GM19328 (cell line): ENCODE measurements around the gene DLEU7.

ENCODE experiments used
- ATAC-seq: cut with Tn5 transposase; IDR thresholded peaks from one replicate; pipeline ENCODE4 v1.9.1; 2021; ENCODE audit warnings: mild to moderate bottlenecking, moderate library complexity; ENCODE audit not compliant: unreplicated experiment

The DLEU7 gene

GRCh38 chr13:50844084-50844875 lies 788 bp upstream of the DLEU7 start:
- ATAC-seq, result no peak

- ATAC-seq, result no peak
Measured at GRCh38 chr13:50842990-50843256, 569 bp downstream of the DLEU7 start.

- ATAC-seq, result no peak
Measured at GRCh38 chr13:50842251-50842989, 1.1 kb downstream of the DLEU7 start.

- ATAC-seq, result no peak
Measured at GRCh38 chr13:50841786-50842185, 1.7 kb downstream of the DLEU7 start.

DNA sequence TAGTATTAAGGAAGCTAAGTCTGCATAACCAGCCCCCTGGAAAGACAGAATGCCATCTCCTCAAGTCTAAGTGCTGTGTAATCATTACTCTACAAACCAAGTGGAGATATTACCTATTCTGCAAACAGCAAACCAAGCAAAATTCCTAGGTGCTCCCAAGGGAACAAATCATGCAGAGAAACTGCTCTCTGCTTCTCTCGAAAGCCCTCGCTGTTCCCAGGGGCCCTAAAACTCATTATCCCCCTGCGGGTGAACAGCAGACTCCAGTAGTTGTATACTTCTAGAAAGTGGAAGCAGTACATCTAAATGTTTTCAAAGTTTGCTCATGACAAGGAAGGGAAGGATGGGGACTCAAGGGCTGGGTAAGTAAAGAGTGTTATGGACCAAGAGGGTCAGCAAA lies 3.2 kb downstream of the DLEU7 start:
- ATAC-seq, result no peak

GRCh38 chr13:50839828-50840227 lies 3.7 kb downstream of the DLEU7 start:
- no peak for ATAC-seq

DNA sequence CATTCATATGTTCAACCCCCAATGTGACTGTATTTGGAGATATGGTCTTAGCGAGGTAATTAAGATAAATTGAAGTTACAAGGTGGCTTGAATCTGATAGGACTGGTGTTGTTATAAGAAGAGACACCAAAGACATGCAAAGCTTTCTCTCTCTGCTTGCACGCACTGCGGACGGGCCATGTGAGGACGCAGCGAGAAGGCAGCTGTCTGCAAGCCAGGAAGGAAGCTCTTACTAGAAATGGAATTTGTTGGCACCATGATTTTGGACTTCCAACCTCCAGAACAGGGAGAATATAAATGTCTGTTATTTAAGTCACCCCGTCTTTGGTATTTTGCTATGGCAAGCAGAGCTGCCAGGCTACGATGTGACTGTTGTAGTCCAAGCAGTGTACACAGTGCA lies 4.8 kb downstream of the DLEU7 start:
- ATAC-seq, result no peak

DNA sequence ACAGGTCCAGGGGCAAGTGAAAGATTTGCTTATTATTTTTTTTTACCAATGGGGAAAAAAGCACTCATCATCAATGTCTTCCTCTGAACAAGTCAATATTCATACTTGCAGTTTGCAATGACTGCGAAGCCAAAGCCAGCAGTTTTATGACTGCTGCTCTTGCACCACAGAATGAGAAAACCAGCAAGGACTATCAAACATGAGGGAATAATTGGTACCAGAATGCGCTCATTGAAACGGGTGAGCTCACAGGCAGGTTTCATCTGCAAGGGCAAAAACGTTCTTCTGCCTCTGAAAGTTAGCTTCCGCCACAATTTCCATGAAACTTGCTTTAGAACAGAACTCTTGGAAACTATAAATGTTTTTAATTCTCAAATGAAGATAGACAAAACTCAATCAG lies 5.5 kb downstream of the DLEU7 start:
- no peak for ATAC-seq

DNA sequence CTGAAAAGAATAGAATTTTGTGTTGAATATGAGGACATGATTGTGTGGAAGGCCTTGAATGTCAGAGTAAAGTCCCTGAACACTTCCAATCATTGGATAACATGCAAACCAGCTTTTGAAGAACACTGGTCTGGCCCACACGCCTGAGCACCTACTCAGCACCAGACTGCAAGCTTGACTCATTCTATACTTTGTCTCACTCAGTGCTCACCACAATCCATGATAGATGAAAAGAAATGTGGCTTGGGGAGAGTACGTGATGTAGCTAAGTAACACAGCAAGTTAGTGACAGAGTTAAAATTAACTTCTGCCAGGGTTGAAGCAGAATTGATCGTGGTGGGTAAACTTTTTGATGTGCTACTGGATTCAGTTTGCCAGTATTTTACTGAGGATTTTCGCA lies 12.0 kb downstream of the DLEU7 start:
- no peak for ATAC-seq

GRCh38 chr13:50829896-50830295 lies 13.6 kb downstream of the DLEU7 start:
- ATAC-seq, result no peak

DNA sequence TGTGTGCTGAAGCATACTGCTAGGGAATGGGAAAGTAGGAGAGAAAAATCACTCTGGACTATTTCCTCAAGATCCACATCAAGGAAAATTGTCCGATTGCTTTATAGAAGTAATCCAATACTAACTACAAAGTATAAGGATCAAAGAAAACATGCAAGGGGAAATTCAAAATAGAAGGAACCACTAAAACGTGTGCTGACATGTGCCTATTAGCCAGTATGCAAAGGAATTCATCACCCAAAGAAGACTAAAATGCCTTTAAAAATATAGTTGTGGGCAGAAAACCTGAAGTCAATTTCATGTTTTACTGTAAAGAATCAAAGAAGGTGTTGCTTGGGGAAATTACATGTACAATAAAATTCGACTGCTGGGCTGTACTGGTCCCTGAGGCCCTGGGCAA lies 14.3 kb downstream of the DLEU7 start:
- ATAC-seq, result no peak

GRCh38 chr13:50826035-50826434 lies 17.5 kb downstream of the DLEU7 start:
- no peak for ATAC-seq

GRCh38 chr13:50812242-50812641 lies 31.2 kb downstream of the DLEU7 start:
- no peak for ATAC-seq

DNA sequence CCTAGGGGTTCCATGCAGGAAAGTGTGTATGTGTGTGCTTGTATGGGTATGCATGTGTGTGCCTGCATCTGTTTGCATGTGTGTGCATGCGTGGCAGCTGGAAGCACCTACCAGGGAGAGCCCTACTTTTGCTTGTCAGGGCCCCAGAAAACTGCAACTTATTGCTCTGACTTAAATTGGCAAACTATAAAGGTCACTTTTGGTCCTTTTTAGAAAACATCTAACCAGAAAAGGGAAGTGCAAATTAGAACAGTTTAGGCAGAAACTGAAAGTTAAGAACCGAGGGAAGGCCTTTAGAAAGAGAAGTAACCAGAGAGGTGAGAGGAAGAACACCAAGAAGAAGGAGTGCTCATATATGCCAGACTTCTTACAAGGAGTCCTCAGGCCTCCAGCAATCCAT lies 32.5 kb downstream of the DLEU7 start:
- ATAC-seq, result peak; percentile 91

DNA sequence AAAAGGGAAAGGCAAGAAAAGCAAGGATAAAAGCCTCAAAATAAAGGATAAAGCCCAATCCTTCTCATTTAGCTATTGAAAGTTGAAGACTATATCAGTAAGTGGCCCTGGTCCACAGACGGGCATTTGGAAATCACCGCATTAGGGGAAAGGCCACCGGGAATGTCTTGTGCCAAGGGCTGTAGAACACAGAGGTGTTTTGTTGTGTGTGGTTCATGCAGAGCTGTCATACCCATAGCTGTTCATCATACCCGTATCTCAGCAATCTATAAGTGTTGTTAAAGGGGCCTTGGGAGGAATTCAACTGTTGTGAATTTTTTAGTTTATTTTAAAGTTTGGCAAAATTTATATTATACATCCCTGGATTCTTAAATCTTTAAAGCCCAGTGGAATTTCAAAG lies 33.0 kb downstream of the DLEU7 start:
- ATAC-seq, result no peak

- no peak for ATAC-seq
Measured at GRCh38 chr13:50809133-50810090, 34.1 kb downstream of the DLEU7 start.

- no peak for ATAC-seq
Measured at GRCh38 chr13:50805805-50806204, 37.7 kb downstream of the DLEU7 start.

GRCh38 chr13:50801087-50801931 lies 42.2 kb downstream of the DLEU7 start:
- ATAC-seq, result peak; percentile 83

- ATAC-seq, result no peak
Measured at GRCh38 chr13:50800091-50800739, 43.3 kb downstream of the DLEU7 start.

- ATAC-seq, result no peak
Measured at GRCh38 chr13:50798923-50799322, 44.6 kb downstream of the DLEU7 start.
